HG03135 (cell line): ENCODE measurements around the gene USP30.

Experiments used
- ATAC-seq: cut with Tn5 transposase; IDR thresholded peaks from one replicate; pipeline ENCODE4 v1.9.1; 2021; ENCODE audit warnings: mild to moderate bottlenecking, moderate library complexity; ENCODE audit not compliant: unreplicated experiment

USP30 gene

DNA sequence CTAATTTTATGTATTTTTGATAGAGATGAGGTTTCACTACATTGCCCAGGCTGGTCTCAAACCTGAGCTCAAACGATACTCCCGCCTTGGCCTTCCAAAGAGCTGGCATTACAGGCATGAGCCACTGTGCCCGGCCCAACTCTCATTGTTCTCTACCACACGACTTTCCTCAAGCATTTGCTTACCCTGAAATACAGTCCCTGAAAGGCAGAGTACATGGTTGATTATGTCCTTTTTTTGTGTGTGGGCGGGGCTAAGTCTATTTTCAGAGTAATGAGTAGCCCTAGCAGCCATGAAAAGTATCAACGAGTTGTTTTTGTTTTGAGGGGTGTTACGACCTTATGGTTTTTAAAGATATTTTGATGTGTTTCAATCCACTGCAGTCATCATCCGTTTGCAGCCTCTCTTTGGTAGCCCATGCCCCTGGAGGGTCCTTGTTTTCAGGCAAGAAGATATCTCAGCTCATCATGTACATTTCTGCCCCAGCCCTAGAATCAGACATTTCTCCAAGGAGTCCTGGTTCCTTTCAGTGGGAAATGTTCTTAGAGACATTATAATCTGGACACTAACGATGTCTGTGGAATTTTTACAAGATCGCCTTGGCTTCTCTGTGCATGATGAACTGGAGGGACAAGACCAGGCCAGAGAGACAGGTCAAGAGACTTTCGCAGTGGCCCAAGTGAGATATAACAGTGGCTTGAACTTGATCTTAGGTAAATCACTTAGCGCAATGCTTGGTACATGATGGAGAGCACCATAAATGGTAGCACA lies 72.7 kb downstream of the USP30 start:
- no peak for ATAC-seq

DNA sequence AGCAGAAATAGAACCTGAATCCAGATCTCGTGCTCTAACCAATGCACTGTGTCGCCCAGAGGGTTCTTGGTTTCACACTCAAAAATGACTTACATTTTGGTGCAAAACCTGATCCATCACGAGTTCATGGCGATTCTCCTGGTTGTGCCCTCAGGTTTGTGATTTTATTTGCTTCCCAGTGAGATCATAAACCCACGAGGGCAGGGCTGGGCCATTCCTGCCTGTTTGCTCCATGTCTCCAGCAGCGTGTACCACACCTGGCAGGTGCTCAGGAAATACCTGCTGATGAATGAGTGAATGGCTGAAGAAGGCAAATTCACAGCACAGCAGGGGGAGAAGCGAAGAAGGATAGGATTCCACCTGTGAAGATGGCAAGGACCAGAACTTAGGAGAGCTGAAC lies 73.4 kb downstream of the USP30 start:
- no peak for ATAC-seq

DNA sequence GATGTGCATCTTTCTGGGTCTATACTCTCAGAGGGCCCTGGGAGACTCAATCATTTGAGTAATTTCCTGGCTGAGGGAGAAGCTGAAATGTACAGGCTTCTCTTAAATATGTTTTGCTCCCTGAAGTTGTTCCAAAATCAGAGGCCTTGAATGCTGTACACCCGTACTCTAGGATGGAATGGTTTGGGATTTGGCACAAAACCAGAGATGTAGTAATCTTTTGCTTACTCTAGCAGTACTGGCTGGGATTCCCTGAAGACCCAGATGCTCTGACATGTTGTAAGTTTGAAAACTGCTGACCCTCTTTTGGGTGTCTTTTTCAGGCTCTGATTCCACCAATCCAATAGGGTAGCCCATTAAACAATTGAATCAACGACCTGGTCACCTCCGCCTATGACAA lies 74.4 kb downstream of the USP30 start:
- no peak for ATAC-seq

DNA sequence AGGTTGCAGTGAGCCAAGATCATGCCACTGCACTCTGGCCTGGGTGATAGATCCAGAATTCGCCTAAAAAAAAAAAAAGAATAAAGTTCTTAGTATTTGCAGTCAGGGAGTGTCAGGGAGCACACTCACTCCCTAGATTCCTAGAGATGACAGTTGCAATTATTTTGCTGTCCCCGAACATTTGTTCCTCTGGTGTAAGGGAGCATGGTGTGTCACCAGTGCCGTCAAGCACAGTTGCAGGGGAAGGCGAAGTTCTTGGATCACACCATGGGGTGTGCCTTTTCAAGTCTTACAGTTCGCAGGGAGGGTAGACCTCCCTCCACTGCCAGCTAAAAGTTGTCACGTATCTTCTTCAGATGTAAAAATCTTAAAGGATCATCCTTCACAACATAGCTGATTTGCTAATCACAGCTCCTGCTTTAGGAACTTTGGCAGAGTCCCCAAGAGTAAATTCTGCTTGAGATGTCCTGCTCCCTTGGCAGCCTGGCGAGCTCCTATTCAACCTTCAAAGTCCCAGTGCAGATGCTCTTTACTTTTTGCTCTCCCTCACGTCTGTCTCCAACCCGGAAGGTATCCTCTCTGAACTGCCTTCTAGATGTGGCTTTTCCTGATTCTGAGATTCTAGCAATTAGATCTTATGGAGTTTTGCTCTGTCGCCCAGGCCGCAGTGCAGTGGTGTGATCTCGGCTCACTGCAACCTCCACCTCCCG lies 75.3 kb downstream of the USP30 start:
- no peak for ATAC-seq

- ATAC-seq: no peak
These were observed 78.1 kb downstream of the USP30 start for GRCh38 chr12:109130297-109131153.

DNA sequence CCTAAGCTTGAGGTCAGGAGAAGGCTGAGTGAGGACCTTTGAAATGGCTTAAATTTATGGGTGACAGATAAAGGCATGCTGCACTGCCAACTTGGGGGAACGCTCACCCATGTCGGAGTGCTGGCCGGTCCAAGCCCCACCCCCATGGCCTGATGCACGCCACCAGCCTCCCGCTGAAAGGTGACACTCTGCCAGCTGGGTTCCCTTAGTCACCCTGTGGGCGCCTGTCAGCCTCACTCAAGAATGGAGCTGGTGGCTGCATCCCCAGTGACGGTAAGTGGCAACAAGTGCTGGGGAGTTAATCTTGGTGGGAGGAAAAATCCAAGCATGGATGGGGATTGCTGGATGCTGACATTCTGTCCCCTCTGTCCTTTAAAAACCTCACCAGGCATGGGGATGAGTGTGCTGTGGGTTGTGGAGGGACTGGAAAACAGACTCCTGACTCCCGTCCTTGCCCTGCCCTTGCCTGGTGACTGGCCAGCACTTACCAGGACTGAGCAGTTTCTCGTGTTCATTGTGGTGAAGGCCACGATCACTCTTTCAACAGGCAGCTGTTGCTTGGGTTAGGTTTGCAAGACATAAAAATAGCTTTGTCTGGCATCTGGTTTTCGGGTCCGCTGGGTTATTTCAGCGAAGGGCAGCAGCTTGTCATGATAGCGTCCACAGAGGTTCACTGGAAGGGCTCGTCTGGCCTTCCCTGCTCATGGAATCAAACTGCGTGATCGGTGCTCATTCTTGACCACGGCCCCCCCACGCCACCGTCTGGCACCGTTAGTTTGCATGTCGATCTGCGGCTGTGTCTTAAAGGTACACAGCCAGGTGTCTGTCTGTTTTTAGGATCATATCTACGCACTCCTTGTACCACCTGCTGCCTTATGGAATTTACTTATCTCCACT lies 79.0 kb downstream of the USP30 start:
- no peak for ATAC-seq

DNA sequence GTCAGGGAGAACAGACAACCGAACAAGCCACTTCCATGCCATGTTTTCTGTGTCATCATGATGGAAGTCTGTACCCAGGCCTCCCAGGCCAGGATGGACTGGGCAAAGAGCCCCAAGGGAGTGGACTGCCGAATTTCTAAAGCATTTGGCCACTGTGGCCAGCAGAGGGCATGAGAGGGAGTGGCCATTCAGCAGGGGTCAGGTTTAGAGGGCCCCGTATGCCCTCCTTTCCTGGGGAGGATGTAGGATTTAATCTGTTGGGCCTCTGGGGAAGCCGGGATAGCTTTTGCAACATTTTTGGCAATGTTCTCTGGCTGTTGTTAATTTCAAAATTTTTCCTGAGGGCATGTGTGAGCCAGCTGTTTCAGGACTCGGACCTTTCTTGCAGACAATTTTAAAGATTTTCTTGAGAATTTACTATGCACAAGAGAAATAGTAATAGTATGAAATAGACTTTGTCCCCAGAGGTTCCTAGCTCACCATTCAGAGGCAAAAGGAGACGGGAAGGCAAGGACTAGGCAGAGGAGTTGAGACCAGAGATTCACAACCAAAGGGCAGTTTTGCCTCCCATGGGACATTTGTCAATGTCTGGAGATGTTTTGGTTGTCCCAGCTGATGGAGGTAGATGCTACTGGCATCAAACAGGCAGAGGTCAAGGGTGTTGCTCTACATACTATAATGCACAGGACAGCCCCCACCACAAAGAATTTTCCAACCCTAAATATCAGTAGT lies 82.0 kb downstream of the USP30 start:
- ATAC-seq: no peak

- no peak for ATAC-seq
These were observed 84.7 kb downstream of the USP30 start for GRCh38 chr12:109137055-109137454.
